ENCODE data around the gene CCDC102A. TPM values are rescaled to one million over a fixed set of nuclear protein-coding genes. Genes with fewer than 3 reads are reported as not detected.

Gene CCDC102A
- total and polyA plus RNA-seq, 8 donors: 1.7 to 14.5 (median 4.1) TPM; not detected in 1

- intact Hi-C loops (cut with DNase I; ENCODE audit: low total_unique reads): no loop called here
- no peak overlapping the region for H3K27ac ChIP-seq
- peaks cover 0 to 31% (median 0%) of the 10 kb centered on the region in 3 donors for H3K27me3 ChIP-seq
- no peak overlapping the region for H3K4me3 ChIP-seq
- WGBS, 5 donors: 85 to 96% (median 95%) methylated on average over 4 of the region's 4 CpGs
- no peak for TF ChIP-seq POLR2A (IDR thresholded peaks at IDR 0.05)
- no peak for TF ChIP-seq EP300 (IDR thresholded peaks at IDR 0.05)
- no peak for TF ChIP-seq POLR2AphosphoS5 (IDR thresholded peaks at IDR 0.05)
- TF ChIP-seq, protein P1, sequence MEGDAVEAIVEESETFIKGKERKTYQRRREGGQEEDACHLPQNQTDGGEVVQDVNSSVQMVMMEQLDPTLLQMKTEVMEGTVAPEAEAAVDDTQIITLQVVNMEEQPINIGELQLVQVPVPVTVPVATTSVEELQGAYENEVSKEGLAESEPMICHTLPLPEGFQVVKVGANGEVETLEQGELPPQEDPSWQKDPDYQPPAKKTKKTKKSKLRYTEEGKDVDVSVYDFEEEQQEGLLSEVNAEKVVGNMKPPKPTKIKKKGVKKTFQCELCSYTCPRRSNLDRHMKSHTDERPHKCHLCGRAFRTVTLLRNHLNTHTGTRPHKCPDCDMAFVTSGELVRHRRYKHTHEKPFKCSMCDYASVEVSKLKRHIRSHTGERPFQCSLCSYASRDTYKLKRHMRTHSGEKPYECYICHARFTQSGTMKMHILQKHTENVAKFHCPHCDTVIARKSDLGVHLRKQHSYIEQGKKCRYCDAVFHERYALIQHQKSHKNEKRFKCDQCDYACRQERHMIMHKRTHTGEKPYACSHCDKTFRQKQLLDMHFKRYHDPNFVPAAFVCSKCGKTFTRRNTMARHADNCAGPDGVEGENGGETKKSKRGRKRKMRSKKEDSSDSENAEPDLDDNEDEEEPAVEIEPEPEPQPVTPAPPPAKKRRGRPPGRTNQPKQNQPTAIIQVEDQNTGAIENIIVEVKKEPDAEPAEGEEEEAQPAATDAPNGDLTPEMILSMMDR (IDR thresholded peaks at IDR 0.05): no peak
- no peaks in the 10 kb centered on the region for H3K36me3 ChIP-seq
- no peak for DNase-seq
- peaks cover 0 to 4% (median 0%) of the 10 kb centered on the region in 4 donors for H3K4me1 ChIP-seq
- H3K9me3 ChIP-seq: peaks cover 0 to 21% (median 18%) of the 10 kb centered on the region in 4 donors
These were observed 25.7 kb upstream of the CCDC102A start for GRCh38 chr16:57562066-57562465.

- H3K4me1 ChIP-seq: peaks cover 0 to 4% (median 0%) of the 10 kb centered on the region in 4 donors
- peaks cover 0 to 28% (median 0%) of the 10 kb centered on the region in 3 donors for H3K27me3 ChIP-seq
- intact Hi-C loops (cut with DNase I; ENCODE audit: low total_unique reads): no loop called here
- H3K4me3 ChIP-seq: no peak overlapping the region
- peaks cover 0 to 21% (median 18%) of the 10 kb centered on the region in 4 donors for H3K9me3 ChIP-seq
- TF ChIP-seq POLR2A (IDR thresholded peaks at IDR 0.05) (no peak), POLR2AphosphoS5 (IDR thresholded peaks at IDR 0.05) (no peak), EP300 (IDR thresholded peaks at IDR 0.05) (no peak)
- TF ChIP-seq, protein P1 (IDR thresholded peaks at IDR 0.05): no peak
- WGBS, 5 donors: 53 to 69% (median 61%) methylated on average over 4 of the region's 4 CpGs
- no peak overlapping the region for H3K27ac ChIP-seq
- DNase-seq: no peak
- H3K36me3 ChIP-seq: no peaks in the 10 kb centered on the region
These were observed 22.9 kb upstream of the CCDC102A start for GRCh38 chr16:57559072-57559790.

- intact Hi-C loops (cut with DNase I; ENCODE audit: low total_unique reads): no loop called here
- Histone ChIP-seq H3K4me3 (no peak overlapping the region), H3K27me3 (peaks cover 0 to 8% (median 0%) of the 10 kb centered on the region in 3 donors), H3K27ac (no peak overlapping the region), H3K9me3 (peaks cover 0 to 21% (median 18%) of the 10 kb centered on the region in 4 donors), H3K36me3 (no peaks in the 10 kb centered on the region), H3K4me1 (no peaks in the 10 kb centered on the region)
- WGBS, 5 donors: 59 to 75% (median 67%) methylated on average over 6 to 8 of the region's 8 CpGs
- no peak for TF ChIP-seq POLR2A (IDR thresholded peaks at IDR 0.05)
- TF ChIP-seq EP300 (IDR thresholded peaks at IDR 0.05): no peak
- TF ChIP-seq, protein P1 (IDR thresholded peaks at IDR 0.05): no peak
- TF ChIP-seq POLR2AphosphoS5 (IDR thresholded peaks at IDR 0.05): no peak
- DNase-seq: no peak
These were observed 20.7 kb upstream of the CCDC102A start for GRCh38 chr16:57556941-57557541.

DNA sequence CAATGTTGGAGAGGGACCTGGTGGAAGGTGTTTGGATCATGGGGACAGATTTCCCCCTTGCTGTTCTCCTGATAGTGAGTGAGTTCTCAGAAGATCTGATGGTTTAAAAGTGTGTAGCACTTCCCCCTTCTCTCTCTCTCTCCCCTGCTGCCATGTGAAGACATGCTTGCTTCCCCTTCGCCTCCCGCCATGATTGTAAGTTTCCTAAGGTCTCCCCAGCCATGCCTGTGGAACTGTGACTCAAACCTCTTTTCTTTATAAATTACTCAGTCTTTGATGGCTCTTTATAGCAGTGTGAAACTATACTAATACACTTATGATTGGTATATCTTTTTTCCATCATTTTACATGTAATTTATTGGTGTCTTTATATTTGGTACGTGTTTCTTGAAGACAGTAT lies 19.5 kb upstream of the CCDC102A start:
- intact Hi-C loops (cut with DNase I; ENCODE audit: low total_unique reads): no loop called here
- 86 to 94% (median 88%) methylated on average over 3 of the region's 3 CpGs for WGBS, 5 donors
- H3K9me3 ChIP-seq: peaks cover 0 to 10% (median 8%) of the 10 kb centered on the region in 4 donors
- H3K36me3 ChIP-seq: no peaks in the 10 kb centered on the region
- no peaks in the 10 kb centered on the region for H3K4me1 ChIP-seq
- TF ChIP-seq POLR2AphosphoS5 (IDR thresholded peaks at IDR 0.05) (no peak), EP300 (IDR thresholded peaks at IDR 0.05) (no peak), POLR2A (IDR thresholded peaks at IDR 0.05) (no peak)
- TF ChIP-seq, protein P1 (IDR thresholded peaks at IDR 0.05): no peak
- no peak overlapping the region for H3K27ac ChIP-seq
- H3K27me3 ChIP-seq: peaks cover 0 to 4% (median 0%) of the 10 kb centered on the region in 3 donors
- no peak for DNase-seq
- no peak overlapping the region for H3K4me3 ChIP-seq
